ENCODE measurements around the gene RGS6.

DNA sequence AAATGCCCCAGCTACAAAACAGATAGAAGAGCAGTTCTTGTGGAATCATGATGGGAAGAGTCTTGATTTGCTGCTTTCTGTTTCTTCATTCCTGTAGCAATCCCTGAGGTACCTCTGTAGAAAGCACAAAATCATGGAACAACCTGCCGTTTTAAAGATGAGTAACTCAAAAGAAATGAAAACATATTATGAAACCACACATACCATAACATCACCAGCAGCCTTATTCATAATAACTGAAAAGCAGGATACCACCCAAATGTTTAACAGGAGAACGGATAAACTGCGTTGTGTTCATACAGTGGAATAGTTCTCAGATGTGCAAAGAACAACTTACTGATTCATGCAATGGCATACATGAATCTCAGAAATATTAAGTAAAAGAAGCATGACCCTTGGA lies 188.1 kb downstream of the RGS6 start:
- no peak for TF ChIP-seq POLR2A (IDR thresholded peaks at IDR 0.05)
- TF ChIP-seq, protein P1, sequence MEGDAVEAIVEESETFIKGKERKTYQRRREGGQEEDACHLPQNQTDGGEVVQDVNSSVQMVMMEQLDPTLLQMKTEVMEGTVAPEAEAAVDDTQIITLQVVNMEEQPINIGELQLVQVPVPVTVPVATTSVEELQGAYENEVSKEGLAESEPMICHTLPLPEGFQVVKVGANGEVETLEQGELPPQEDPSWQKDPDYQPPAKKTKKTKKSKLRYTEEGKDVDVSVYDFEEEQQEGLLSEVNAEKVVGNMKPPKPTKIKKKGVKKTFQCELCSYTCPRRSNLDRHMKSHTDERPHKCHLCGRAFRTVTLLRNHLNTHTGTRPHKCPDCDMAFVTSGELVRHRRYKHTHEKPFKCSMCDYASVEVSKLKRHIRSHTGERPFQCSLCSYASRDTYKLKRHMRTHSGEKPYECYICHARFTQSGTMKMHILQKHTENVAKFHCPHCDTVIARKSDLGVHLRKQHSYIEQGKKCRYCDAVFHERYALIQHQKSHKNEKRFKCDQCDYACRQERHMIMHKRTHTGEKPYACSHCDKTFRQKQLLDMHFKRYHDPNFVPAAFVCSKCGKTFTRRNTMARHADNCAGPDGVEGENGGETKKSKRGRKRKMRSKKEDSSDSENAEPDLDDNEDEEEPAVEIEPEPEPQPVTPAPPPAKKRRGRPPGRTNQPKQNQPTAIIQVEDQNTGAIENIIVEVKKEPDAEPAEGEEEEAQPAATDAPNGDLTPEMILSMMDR (IDR thresholded peaks at IDR 0.05) = no peak

All from thyroid gland (tissue), 4 donors.